GM19238 (cell line): ENCODE measurements around the gene UFSP1.

Source experiments
- DNase-seq: peaks from one replicate; pipeline ENCODE4 v3.0.0; 2011; ENCODE audit warnings: low spot score; ENCODE audit not compliant: insufficient read length

UFSP1 gene

GRCh38 chr7:100895956-100896731 lies 6.6 kb upstream of the UFSP1 start:
- DNase-seq = no peak

DNA sequence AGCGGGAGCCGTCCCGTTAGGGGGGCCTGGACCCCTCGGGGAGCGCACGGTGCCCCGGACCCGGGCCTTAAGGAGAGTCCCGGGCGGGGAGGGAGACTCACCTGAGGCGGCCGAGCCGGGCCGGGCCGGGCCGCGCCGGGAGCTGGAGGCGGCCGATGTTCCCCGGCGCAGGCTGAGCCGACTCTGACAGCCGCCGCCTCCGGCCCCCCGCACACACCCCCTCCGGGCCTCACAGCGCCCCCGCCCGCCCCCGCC lies 6.1 kb upstream of the UFSP1 start, which contains the start of gene ACHE:
ACHE (minus strand) TSS at position 188 of the 255 bp plus-strand sequence. CDS start 1,656 bp downstream, outside the sequence.
- no peak for DNase-seq

DNA sequence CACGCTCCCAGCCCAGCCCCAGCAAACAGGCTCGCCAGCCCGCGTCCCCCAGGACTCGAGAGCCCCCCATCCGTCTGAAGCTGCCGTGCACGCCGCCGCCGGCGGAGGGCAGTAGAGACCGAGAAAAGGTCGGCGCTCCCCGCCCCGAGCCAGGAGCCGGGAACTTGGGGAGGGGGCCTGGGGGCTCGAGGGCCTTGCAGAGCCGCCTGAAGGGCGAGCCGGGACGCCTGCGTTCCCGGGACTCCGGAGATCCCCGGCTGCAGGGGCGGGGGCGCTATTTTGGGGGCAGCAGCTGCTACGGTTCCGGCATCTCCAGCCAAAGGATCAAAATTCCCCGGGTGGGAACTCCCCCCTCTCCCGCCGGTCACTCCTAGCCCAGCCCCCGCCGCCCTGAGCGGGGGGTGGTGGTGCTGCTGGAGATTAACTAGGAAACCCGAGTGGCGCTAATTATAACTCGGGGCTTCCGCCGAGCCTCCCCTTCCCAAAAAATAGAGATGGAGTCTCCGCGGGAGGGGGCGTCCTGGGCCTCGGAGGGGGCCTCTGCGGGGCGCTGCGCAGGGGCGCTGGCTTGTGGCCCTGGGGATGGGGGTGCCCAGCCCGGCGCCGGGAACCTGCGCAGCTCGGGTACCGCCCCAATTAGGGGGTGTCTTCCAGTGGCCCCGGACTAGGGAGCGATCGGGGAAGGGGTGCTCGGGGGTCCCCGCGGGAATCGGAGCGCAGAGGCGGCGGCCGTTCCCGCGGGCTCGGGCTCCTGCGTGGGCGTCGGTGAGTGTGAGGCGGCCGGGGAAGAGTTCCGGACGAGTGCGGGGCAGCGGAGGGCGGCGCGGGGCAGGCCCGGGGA lies 5.6 kb upstream of the UFSP1 start:
- no peak for DNase-seq

DNA sequence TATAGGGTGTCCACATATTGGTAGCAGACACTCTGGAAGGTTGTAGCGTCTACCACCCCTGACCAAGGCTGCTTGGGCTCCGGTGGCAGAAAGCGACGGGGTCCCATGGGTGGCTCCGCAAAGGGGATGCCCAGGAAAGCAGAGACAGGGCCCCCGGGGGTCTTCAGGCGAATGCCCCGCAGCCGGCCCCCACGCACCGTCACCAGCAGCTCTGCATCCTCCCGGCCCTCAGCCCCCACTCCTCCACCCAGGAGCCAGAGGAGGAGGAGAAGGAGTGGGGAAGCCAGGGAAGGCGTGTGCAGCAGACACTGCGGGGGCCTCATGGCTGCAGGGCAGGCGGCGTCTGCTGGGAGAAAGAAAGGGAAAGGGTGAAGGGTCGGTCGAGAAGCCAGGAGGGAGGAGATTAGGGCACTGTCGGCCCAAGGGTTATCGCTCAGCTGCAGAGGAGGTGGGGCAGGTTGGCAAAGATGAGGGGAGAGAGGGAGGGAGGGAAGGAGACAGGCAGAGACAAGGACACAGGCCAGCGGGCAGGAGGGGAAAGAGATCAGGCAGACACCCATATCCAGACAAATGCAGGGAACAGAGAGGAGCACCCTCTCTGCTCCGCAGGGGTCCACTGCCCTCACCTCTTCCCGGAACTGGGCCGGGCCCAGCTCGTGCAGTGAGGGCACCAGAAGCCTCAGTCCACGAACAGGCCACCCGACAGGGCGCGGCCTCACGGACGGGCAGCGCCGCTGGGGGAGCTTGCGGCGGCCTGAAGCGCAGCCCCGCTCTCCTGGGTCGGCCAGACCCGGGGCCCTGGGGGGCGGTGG lies 4.6 kb upstream of the UFSP1 start:
- no peak for DNase-seq

DNA sequence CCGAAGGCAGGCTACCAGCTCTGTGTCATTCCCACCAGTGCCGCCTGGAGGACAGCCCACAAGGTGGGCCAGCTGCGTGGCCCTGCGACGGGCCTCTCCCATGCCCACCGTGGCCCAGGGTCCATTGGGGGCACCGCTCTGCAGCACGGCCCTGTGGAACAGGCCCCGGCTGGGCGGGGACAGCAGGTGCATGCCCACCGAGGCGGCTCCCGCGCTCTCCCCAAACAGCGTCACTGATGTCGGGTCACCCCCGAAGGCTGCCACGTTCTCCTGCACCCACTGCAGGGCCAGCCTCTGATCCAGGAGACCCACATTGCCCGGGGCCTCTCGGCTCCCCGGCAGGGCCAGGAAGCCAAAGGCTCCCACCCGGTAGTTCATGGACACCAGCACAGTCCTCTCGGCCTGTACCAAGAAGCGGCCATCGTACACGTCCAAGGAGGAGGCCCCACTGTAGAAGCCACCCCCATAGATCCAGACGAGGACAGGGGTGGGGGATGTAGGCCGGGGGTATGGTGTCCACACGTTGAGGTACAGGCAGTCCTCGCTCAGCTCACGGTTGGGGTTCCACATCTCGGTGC lies 3.9 kb upstream of the UFSP1 start:
- no peak for DNase-seq

GRCh38 chr7:100892364-100893317 lies 3.1 kb upstream of the UFSP1 start:
- DNase-seq = no peak

- no peak for DNase-seq
Measured at GRCh38 chr7:100891568-100892247, 2.2 kb upstream of the UFSP1 start.

DNA sequence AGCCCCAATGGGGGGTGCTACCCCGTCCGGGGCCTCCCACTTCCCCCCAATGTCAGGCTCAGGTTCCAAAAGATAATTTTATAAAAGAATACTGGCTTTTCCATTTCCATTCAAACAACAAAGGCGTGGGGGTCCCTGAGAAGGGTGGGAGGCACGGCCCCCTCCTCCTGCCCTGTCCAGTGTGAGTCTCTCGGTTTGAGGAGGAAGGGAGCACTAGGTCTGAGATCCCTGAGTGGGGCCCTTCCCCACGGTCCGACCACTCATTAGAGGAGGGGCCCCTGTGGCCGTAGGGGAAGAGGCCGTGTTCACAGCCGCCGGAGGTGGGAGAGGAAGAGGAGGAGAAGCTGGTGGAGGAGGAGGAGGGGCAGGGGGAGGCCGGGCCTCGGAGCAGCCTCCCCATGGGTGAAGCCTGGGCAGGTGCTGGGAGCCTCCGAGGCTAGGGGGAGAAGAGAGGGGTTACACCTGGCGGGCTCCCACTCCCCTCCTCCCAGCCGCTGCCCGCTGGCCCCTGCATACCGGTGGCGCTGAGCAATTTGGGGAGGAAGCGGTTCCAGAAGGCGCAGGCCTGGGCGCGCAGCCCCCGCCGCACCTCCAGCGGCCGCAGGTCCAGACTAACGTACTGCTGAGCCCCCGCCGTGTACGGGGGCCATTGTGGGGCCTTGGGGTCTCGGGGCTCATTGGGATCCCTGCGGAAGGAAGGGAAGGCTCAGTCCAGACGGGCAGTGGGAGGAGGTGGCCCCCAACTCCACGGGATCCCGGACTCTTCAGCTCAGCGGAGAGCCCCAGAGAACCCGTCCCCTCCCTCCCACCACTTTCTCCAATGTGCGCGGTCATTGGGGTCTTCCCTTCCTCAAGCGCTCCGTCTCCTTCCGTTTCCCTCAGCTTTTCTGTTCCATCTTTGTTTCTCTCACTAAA lies 1.4 kb upstream of the UFSP1 start:
- no peak for DNase-seq

GRCh38 chr7:100888291-100888987 lies 1.1 kb downstream of the UFSP1 start:
- DNase-seq = no peak

DNA sequence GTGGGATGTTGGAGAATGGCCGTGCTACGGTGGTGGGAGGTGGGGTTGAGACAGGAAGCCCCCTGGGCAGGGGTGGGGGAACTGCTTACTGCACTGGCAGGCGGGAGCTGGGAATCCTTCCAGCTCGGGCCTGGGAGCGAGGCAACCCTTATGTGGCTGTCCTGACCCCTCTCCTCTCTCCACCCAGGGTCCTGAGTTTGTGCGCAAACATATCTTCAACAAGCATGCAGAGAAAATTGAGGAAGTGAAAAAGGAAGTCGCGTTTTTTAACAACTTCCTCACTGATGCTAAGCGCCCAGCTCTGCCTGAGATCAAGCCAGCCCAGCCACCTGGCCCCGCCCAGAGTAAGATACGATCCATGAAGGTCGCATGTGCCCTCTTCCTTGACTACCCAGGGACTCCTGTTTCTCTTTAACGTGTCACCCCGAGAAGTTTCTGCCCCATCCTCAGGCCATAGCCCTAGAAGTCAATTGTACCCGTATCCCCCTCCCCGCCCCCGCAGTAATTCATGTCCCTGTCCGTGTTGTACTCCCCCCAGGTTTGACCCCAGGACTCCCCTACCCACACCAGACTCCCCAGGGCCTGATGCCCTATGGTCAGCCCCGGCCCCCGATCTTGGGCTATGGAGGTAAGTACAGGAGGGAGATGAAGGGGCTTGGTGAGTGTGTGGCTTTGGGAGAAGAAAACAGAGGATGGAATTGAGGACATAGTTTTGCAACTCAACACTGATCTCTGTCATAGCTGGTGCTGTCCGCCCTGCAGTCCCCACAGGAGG lies 1.8 kb downstream of the UFSP1 start:
- peak; percentile 85 for DNase-seq

- no peak for DNase-seq
Measured at GRCh38 chr7:100886936-100887515, 2.5 kb downstream of the UFSP1 start.

GRCh38 chr7:100886142-100886935 lies 3.2 kb downstream of the UFSP1 start:
- DNase-seq = no peak

DNA sequence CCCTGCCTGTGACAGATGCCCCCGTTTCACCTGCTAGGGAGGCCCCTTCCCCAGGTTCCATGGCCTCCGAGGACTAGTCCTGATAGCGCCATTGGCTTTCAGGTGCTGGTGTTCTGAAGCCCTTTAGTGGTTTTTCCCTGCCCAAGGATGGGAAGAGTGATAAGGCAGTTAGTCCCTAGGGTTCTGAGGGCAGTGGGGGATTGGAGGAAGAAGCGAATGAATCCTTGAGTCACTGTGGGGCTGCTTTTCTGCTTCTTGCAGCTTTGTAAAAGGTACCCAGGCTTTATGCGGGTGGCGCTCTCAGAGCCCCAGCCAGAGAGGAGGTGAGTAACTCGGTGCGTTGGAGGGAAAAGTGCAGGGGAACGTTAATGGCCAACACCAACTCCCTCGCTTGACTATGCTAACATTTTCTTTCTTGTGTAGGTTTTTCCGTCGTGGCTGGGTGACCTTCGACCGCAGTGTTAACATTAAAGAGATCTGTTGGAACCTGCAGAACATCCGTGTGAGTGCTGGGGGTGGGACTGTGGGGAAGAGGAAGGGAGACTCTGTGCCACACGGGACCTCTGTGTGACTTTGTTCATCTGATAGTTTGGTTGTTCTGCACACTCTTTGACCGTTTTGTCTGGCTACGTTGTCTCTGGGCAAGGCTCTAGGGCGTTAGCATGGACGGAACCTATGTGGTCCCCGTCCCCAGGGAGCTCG lies 3.9 kb downstream of the UFSP1 start:
- no peak for DNase-seq

- DNase-seq = no peak
Measured at GRCh38 chr7:100884736-100885439, 4.6 kb downstream of the UFSP1 start.
